ENCODE measurements around the gene SMYD3.

DNA sequence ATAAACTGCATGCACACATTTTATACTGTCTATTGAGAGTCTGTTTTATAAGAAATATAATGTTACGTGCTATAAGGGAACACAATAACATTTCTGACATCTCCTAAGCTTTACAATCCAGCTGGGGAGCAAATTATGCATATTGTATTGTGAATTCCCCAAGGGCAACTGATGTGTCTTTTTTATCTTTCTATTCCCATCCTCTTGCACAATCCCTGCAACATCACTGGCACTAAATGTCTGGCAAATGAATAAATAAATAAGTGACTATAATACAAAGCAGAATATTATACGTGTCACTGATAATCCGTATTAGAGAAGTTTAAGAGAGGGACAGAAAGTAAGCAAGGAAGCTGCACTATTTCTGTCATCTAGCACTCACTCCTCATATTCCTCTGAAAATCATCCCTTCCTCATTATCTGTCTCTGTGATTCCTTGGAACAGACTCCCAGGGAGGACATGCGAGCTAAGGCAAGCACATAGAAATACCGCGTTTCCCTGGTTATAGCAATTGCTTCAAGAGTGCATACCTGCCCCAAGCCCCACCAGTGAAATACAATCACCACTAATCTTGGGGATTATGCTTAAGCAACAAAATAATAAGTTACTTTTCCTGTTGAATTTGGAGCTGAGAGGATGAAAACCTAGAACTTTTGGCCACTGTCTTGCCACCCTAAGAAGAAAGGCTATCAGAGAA is 205.4 kb downstream of the SMYD3 start:
- TF ChIP-seq, protein P1, sequence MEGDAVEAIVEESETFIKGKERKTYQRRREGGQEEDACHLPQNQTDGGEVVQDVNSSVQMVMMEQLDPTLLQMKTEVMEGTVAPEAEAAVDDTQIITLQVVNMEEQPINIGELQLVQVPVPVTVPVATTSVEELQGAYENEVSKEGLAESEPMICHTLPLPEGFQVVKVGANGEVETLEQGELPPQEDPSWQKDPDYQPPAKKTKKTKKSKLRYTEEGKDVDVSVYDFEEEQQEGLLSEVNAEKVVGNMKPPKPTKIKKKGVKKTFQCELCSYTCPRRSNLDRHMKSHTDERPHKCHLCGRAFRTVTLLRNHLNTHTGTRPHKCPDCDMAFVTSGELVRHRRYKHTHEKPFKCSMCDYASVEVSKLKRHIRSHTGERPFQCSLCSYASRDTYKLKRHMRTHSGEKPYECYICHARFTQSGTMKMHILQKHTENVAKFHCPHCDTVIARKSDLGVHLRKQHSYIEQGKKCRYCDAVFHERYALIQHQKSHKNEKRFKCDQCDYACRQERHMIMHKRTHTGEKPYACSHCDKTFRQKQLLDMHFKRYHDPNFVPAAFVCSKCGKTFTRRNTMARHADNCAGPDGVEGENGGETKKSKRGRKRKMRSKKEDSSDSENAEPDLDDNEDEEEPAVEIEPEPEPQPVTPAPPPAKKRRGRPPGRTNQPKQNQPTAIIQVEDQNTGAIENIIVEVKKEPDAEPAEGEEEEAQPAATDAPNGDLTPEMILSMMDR (IDR thresholded peaks at IDR 0.05; ENCODE audit: insufficient read depth, low read length, poor library complexity, severe bottlenecking), result no peak
- TF ChIP-seq EZH2phosphoT487 (conservative IDR thresholded peaks at IDR 0.05; ENCODE audit: low read length), result no peak
